T-helper 17 cell (primary cell): ENCODE data around the gene CALML4. TPM values are rescaled to one million over a fixed set of nuclear protein-coding genes. Genes with fewer than 3 reads are reported as not detected.
"Not testable (repeated sequence)": the region's sequence is repeated elsewhere in the genome, so short reads cannot be mapped to it uniquely, and the experiment has no call there.

Source experiments
- ATAC-seq: fragments of 150-1000 bp; cut with Tn5 transposase; 2 replicates; pipeline ENCODE4 v1.10.0; 2021; ENCODE audit warnings: mild to moderate bottlenecking, moderate library complexity
- DNase-seq, 3 donors: peaks; one replicate each; pipeline versions ENCODE4 v3.0.0 to v3.0.0-alpha.2; 2020 to 2021
- H3K9me3 ChIP-seq: one replicate; pipeline ENCODE4 v1.7.0; 2013; ENCODE audit warnings: low read length, mild to moderate bottlenecking; ENCODE audit not compliant: control insufficient read depth, poor library complexity, severe bottlenecking
- H3K27ac Mint-ChIP-seq: one replicate; pipeline ENCODE4 v1.8.0; 2022; ENCODE audit warnings: mild to moderate bottlenecking, moderate library complexity, mixed read lengths
- H3K27me3 Mint-ChIP-seq: one replicate; pipeline ENCODE4 v1.8.0; 2022; ENCODE audit warnings: mixed read lengths
- H3K36me3 Mint-ChIP-seq: one replicate; pipeline ENCODE4 v1.8.0; 2022; ENCODE audit warnings: low read depth, mixed read lengths
- H3K4me1 Mint-ChIP-seq: one replicate; pipeline ENCODE4 v1.8.0; 2022; ENCODE audit warnings: mild to moderate bottlenecking, mixed read lengths
- H3K4me3 Mint-ChIP-seq: one replicate; pipeline ENCODE4 v1.8.0; 2022; ENCODE audit warnings: mild to moderate bottlenecking, moderate library complexity, mixed read lengths
- total RNA-seq, 4 donors: library from RNA in 2 of 4; stranded (reverse) in 2 of 4; gene quantifications; one replicate each; pipeline ENCODE4 v1.2.3 and lab custom pipeline; 2022 to 2026

CALML4 gene
- total RNA-seq, 2 donors from 2014 or later = 2.4 to 2.6 TPM

DNA sequence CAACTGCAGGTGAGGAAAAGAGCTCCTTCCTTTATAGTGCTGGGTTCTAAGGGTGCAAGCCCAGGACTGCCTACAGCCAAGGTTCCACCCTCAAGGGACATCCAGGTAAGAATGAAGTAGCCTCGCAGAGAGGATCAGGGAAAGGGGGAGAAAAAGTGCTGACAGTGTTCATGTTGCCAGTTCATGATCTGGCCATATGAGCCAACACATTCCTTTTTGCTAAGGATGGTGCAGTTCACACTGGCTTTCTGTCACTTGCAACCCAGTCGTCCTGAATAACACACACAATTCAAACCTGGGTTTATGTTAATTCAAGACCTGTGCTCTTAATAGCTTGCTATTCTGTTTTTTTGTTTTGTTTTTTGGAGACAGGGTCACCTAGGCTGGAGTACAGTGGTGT lies 15.4 kb upstream of the CALML4 start:
- no peak for ATAC-seq
- Mint-ChIP-seq H3K4me1 (peaks cover 10% of the 10 kb centered on the region), H3K36me3 (no peaks in the 10 kb centered on the region), H3K4me3 (no peak overlapping the region), H3K27me3 (no peaks in the 10 kb centered on the region), H3K27ac (no peak overlapping the region)
- no peak for DNase-seq
- H3K9me3 ChIP-seq = no peaks in the 10 kb centered on the region

DNA sequence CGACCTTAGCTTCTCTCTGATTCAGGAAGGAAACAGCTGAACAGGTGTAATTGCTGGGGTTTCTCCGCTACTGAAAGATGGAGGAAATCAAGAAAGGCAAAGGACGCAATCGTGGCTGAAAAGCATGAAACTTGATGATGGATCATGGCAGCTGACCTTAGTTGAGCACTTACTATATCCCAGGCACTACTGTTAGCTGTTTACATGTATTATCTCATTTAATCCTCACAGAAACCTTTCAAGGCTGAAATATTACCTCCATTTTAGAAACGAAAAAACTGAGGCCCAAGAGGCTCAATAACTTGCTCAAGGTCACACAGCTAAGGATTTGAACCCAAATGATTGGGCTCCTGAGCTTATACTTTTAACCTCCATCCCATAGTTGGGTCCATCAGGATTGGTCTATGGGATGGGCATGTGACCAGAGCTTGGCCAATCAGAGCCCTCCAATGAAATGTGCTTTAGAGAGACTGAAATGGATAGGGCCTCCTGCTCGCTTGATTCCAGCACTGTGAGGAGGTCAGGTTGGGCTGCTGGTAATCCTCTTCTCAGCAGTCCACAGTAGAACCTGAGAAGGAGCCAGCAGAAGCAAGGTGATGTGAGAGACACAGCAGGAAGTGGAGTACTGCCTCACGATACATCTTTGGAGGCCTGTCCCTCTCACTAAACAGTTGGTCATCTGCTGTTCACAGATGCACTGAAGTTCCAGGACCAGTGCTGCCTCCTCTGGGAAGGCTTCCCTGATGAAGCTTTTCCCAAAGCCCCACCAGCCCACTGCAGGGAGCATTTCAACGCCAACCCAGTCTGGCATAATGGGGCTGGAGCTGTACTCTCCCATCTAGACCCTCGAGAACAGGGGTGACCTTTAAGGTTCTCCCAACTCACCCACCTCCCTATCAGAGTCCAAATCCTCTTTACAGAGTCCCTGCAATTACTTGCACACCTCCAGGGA lies 14.0 kb upstream of the CALML4 start:
- Mint-ChIP-seq H3K36me3 (no peaks in the 10 kb centered on the region), H3K27me3 (no peaks in the 10 kb centered on the region), H3K4me3 (no peak overlapping the region), H3K4me1 (peaks cover 4% of the 10 kb centered on the region), H3K27ac (no peak overlapping the region)
- ATAC-seq (no peak), DNase-seq (no peak)
- H3K9me3 ChIP-seq = no peaks in the 10 kb centered on the region

DNA sequence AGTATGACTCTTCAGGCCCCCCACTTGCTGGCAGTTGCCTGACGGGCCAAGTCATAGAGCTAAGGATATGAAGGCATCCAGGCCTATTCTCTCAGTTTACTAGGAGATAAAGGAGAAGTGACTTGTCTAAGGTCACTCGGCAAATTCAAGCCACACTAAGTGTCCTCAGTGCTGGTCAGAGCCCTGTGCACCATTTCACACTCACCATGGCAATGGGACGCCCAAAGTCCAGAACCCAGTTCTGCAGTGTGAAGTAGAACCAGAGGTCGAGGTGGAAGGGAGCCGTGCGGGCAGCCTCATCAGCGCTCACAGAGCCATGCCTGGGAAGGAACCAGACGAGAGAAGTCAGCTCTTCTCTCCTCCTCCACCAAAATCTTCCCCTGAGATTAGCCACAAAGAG lies 13.2 kb upstream of the CALML4 start:
- ATAC-seq = no peak
- Mint-ChIP-seq H3K27me3 (no peaks in the 10 kb centered on the region), H3K27ac (no peak overlapping the region), H3K4me3 (no peak overlapping the region), H3K36me3 (no peaks in the 10 kb centered on the region), H3K4me1 (peaks cover 6% of the 10 kb centered on the region)
- no peak for DNase-seq
- H3K9me3 ChIP-seq = no peaks in the 10 kb centered on the region

DNA sequence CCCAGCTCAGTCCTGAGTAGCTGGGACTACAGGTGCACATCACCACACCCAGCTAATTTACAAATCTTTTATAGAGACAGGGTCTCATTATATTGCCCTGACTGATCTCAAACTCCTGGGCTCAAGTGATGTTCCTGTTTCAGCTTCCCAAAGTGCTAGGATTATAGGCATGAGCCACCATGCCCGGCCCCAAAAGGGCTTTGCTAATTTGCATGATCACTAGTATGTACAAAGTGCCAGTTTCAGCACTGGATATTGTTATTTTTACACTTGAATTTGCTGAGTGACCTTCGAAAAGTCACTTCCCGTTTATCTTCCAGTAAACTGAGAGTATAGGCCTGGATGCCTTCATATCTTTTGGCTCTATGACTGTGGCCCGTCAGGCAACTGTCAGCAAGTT lies 12.2 kb upstream of the CALML4 start:
- H3K4me3 Mint-ChIP-seq = no peak overlapping the region

DNA sequence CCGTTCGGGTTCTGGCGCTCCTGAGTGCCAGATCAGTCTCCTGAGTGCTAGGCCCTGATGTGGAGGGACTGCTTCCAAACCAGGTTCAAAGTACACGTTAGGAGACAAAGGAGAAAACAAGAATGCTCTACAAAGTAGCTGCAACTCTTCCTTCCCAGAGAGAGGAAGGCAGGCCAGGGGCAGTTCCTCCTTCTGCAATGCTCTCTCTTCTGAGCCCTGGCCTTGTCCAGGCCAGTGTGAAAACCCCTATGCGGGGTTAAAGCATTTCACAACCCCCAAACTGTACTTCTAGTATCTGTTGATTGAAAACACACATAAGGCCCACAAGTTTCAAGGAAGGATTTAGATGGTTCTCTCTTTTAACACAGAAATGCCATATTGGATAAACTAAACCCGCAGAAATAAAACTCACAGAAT lies 9.7 kb upstream of the CALML4 start:
- H3K27me3 Mint-ChIP-seq = no peaks in the 10 kb centered on the region
- ATAC-seq (no peak), DNase-seq (no peak)
- no peaks in the 10 kb centered on the region for H3K36me3 Mint-ChIP-seq
- H3K27ac Mint-ChIP-seq = no peak overlapping the region
- H3K9me3 ChIP-seq = no peaks in the 10 kb centered on the region
- peaks cover 6% of the 10 kb centered on the region for H3K4me1 Mint-ChIP-seq
- no peak overlapping the region for H3K4me3 Mint-ChIP-seq

More for the DNA sequence above, 12.2 kb upstream of the CALML4 start:
- Mint-ChIP-seq H3K27me3 (no peaks in the 10 kb centered on the region), H3K4me1 (peaks cover 4% of the 10 kb centered on the region), H3K36me3 (no peaks in the 10 kb centered on the region), H3K27ac (no peak overlapping the region)
- no peak for ATAC-seq
- DNase-seq = no peak
- H3K9me3 ChIP-seq = no peaks in the 10 kb centered on the region

DNA sequence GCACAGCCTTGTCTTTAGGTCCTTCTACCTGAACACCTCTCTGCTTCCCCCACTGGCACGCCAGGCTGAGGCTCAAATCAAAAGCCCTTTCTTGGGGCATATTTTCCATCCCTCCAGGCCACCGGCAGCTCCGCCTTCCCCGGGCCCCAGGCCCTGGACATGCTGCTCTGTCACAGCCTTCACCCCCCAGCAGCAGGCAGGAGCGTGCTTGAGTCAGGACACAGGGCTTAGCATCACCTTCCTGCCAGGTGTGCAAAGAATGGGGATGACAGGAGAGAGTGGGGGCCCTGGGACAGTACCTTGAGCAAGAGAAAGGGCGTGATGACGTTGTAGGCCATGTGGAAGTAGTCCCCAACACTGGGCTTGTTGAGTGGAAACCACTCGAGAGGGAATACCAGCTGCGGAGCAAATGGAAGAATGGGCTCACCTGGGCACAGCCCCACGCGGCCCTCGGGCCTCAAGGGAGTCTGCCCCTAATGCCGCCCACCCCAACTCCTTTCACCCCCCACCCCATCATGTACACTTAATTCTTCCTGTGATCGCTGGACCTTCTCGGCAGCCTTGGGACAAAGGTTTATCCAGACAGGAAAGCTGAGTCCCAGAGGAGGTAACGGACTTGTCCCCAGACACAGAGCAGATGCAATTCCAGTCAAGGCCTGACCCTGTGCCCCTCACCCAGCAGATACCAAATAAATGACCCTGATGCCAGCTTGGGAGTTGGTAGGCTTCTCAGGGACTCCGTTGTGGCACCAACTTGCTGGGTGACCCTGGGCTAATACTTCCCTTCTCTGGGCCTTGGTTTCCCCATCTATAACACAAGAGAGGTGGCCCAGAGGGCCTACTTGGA lies 9.1 kb upstream of the CALML4 start:
- H3K27ac Mint-ChIP-seq = no peak overlapping the region

DNA sequence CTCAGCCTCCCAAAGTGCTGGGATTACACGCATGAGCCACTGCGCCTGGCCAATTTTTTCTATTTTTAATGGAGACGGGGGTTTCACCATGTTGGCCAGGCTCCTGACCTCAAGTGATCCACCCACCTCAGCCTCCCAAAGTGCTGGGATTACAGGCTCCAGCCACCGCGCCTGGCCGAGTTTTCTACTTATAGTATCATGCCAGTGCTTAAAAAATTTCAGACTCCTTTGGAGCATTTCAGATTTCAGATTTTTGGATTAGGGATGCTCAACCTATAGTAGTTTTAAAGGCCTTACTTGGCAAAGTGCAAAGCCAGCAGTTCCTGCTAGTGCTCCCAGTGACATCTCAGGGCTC lies 8.3 kb upstream of the CALML4 start:
- not testable (repeated sequence) for H3K36me3 Mint-ChIP-seq, DNase-seq, ATAC-seq, H3K27me3 Mint-ChIP-seq, H3K4me3 Mint-ChIP-seq, H3K9me3 ChIP-seq, H3K27ac Mint-ChIP-seq
- H3K4me1 Mint-ChIP-seq = peaks cover 13% of the 10 kb centered on the region

More for the DNA sequence above, 9.1 kb upstream of the CALML4 start:
- H3K9me3 ChIP-seq = no peaks in the 10 kb centered on the region
- H3K4me1 Mint-ChIP-seq = peaks cover 9% of the 10 kb centered on the region
- no peak overlapping the region for H3K4me3 Mint-ChIP-seq
- no peaks in the 10 kb centered on the region for H3K27me3 Mint-ChIP-seq
- H3K36me3 Mint-ChIP-seq = no peaks in the 10 kb centered on the region
- no peak for ATAC-seq
- no peak for DNase-seq

DNA sequence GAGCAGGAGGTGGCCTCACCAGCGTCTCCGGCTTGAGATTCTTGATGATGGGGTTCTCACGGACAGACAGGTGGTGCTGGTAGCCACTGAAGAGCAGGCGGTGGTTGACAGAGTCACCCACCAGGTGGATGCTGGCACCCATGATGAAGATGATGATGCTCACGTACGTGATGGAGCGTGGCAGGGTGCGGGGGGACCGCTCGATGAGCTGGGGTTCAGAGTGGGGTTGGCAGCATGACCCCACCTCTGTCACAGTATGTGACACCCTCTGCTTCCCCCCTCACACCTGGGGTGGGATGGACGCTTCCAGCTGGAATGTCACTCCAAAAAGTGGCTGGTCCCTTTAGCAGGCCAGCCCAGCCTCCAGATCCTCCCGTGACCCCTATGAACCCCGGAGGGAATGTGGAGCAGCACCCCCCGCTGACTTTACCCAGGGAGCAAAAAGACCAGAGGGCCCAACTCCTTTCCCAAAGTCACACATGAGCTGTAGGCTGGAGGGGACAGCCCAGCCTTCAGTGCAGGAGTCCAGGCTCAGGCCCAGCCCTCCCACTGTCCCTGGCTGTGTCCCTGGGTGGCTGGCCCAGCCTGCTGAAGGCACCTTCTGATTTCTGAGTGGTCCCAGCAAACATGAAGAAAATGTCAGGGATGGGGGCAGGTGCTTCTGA lies 6.7 kb upstream of the CALML4 start:
- ATAC-seq (no peak), DNase-seq (no peak)
- no peak overlapping the region for H3K27ac Mint-ChIP-seq
- H3K36me3 Mint-ChIP-seq = no peaks in the 10 kb centered on the region
- no peaks in the 10 kb centered on the region for H3K9me3 ChIP-seq
- H3K4me3 Mint-ChIP-seq = no peak overlapping the region
- H3K4me1 Mint-ChIP-seq = peaks cover 15% of the 10 kb centered on the region
- H3K27me3 Mint-ChIP-seq = no peaks in the 10 kb centered on the region

DNA sequence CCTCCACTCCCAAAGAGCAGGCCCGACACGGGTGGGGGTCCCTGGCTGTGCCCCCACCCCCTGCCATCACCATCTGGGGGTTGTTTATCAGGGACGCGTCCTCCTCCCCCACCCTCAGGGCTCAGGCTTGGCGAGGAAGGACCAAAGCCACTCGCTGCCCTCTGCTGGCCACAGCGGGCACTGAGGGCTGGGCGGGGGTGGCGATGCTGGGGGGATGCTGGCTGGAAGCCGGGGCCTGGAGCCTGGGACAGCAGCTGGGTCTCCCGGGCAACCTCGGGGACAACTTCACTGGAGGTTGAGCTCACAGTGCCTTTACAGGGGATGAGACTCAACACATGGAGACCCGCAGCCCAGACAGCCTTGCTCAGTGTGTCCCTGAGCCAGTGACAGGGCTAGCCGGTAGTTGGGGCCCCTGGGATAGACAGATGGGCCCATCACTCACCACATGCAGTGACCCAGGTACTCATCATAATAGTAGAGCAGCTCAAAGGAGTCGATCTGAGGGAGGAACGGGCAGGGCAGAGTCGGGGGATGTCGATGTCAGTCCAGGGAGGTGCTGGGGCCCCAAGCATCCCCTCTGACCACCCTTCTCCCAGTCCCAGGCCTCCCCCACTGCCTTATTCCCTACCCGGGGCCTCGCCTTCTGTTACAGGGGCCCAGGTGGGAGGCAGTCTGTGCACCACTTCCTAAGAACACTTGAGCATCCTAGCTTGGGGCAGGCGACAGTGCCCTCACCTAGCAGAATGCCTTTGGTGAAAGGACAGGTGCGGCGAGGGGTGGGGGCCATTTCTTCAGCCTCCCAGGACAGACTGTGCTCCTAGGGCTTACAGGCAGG lies 5.9 kb upstream of the CALML4 start:
- Mint-ChIP-seq H3K4me1 (peaks cover 13% of the 10 kb centered on the region), H3K27me3 (no peaks in the 10 kb centered on the region), H3K4me3 (no peak overlapping the region), H3K27ac (no peak overlapping the region), H3K36me3 (no peaks in the 10 kb centered on the region)
- peak; percentile 69 for ATAC-seq
- no peaks in the 10 kb centered on the region for H3K9me3 ChIP-seq
- DNase-seq = peak; percentile 22 to 51 (median 28)

DNA sequence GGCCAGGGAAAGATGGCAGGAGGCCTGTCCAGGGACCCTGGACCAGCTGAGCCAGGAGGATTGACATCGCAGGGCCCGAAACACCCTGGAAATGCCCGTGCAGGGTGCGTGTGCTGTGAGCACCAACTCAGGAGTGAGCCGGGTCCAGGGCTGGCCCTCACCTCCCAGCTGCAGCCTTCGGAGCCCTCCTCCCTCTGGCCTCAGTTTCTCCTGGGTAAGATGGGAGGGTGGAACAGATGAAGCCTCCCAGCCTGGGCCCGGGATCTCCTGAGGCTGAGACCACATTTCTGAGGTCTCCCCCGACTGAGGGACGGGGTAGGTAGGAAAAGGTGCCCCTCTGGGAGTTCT lies 5.3 kb upstream of the CALML4 start:
- no peak for DNase-seq
- no peaks in the 10 kb centered on the region for H3K9me3 ChIP-seq
- Mint-ChIP-seq H3K27ac (no peak overlapping the region), H3K4me3 (no peak overlapping the region), H3K4me1 (peaks cover 13% of the 10 kb centered on the region), H3K36me3 (no peaks in the 10 kb centered on the region), H3K27me3 (no peaks in the 10 kb centered on the region)
- ATAC-seq = no peak

DNA sequence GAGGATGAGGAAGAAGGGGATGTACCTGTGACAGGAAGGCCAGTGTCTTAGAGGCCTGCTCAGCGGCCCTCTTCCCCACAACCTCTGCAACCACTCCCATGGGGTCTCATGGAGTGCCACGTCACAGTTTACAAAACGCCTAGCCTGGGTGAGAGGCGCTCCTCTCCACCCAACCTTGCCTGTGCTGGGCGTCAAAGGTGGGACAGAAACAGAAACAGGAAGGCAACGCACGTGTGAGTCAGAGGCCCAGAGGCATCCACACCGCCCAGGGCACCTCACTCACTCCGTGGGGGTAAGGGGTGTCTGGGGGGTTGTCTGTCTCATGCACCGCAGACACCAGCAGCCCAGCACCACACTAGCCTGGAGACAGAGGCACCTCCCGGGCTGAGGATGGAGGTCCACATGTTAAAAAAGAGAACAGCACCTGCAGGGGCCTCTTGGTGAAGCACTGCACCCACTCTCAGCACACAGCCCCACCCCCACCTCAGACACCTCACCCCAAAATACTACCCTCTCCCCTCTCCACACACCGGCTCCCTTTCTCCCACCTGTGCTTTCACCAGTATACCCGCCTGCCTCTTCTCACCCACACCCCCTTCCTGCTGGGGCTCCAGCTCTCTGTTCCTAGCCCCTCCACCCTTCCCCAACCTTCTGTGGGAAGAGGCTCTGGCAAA lies 4.7 kb upstream of the CALML4 start:
- Mint-ChIP-seq H3K36me3 (no peaks in the 10 kb centered on the region), H3K27me3 (no peaks in the 10 kb centered on the region), H3K4me1 (peaks cover 13% of the 10 kb centered on the region), H3K27ac (peak overlapping the region; percentile 78), H3K4me3 (peak overlapping the region; percentile 36)
- ATAC-seq (peak; percentile 44), DNase-seq (no peak)
- no peaks in the 10 kb centered on the region for H3K9me3 ChIP-seq

DNA sequence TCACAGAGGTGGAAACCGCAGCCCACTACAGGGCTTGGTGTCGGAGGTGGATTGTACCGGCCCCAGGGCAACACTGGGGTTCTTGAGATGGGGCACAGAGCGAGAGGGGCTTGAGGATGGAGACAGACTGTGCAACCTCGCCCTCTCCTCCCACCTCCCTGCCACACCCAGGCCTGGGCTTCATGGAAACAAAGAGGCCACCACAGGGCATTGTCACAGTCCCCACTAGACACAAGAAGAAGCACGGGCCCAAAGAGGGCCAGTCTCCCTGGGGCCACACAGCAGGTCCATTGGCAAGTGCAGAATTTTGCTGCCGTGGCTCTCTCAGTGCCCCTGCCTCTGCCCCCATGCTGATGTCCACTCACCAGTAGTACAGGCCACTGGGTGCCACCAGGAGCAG lies 4.1 kb upstream of the CALML4 start:
- Mint-ChIP-seq H3K4me3 (no peak overlapping the region), H3K27me3 (no peaks in the 10 kb centered on the region), H3K27ac (peak overlapping the region; percentile 78), H3K4me1 (peaks cover 13% of the 10 kb centered on the region), H3K36me3 (no peaks in the 10 kb centered on the region)
- no peaks in the 10 kb centered on the region for H3K9me3 ChIP-seq
- no peak for DNase-seq
- no peak for ATAC-seq
